Fibroblast of skin of left biceps (primary cell): ENCODE results near the gene CCDC93.
A peak's percentile ranks its signal among the peaks of the same experiment; 100 is the strongest.

Experiments
- DNase-seq, 2 experiments: peaks; one replicate each; pipeline ENCODE4 v3.0.0-alpha.2; 2013; ENCODE audit warnings: low read depth in 2 of 2

Gene CCDC93

GRCh38 chr2:118013724-118014491 is at the start of gene CCDC93:
TSS of gene CCDC93 (minus strand) at chr2:118014070. CDS start at chr2:118013995, 75 bp downstream.
- DNase-seq = peak; percentile 49 to 54

GRCh38 chr2:118062669-118063068 is 48.8 kb upstream of the CCDC93 start:
- DNase-seq = no peak

GRCh38 chr2:118062048-118062447 is 48.2 kb upstream of the CCDC93 start:
- DNase-seq = no peak

- DNase-seq = peak; percentile 54 to 58
Measured at GRCh38 chr2:118061135-118061955, 47.5 kb upstream of the CCDC93 start.

- peak; percentile 97 to 98 for DNase-seq
Measured at GRCh38 chr2:118059919-118060478, 46.1 kb upstream of the CCDC93 start.

GRCh38 chr2:118058951-118059350 is 45.1 kb upstream of the CCDC93 start:
- DNase-seq = no peak

GRCh38 chr2:118056801-118057200 is 42.9 kb upstream of the CCDC93 start:
- DNase-seq = no peak

- no peak for DNase-seq
Measured at GRCh38 chr2:118056165-118056534, 42.3 kb upstream of the CCDC93 start.

GRCh38 chr2:118055512-118056164 is 41.8 kb upstream of the CCDC93 start:
- DNase-seq = no peak

GRCh38 chr2:118054213-118055008 is 40.5 kb upstream of the CCDC93 start:
- no peak for DNase-seq

- no peak for DNase-seq
Measured at GRCh38 chr2:118053681-118054080, 39.8 kb upstream of the CCDC93 start.

GRCh38 chr2:118052474-118052873 is 38.6 kb upstream of the CCDC93 start:
- no peak for DNase-seq

GRCh38 chr2:118051826-118052358 is 38.0 kb upstream of the CCDC93 start:
- DNase-seq = no peak

- DNase-seq = no peak
Measured at GRCh38 chr2:118050974-118051373, 37.1 kb upstream of the CCDC93 start.

- peak; percentile 48 to 53 for DNase-seq
Measured at GRCh38 chr2:118050386-118050785, 36.5 kb upstream of the CCDC93 start.

GRCh38 chr2:118049816-118050140 is 35.9 kb upstream of the CCDC93 start:
- no peak for DNase-seq

- no peak for DNase-seq
Measured at GRCh38 chr2:118049140-118049815, 35.4 kb upstream of the CCDC93 start.

GRCh38 chr2:118048401-118048800 is 34.5 kb upstream of the CCDC93 start:
- DNase-seq = no peak

GRCh38 chr2:118047380-118047826 is 33.5 kb upstream of the CCDC93 start:
- peak in 1 of 2 experiments; percentile 47 for DNase-seq

- no peak for DNase-seq
Measured at GRCh38 chr2:118046634-118047210, 32.9 kb upstream of the CCDC93 start.
